SHP77 treated with DMSO at 0.1 percent for 48 hours (cell line): ENCODE data around the gene TMEM217.
A peak's percentile ranks its signal among the peaks of the same experiment; 100 is the strongest.

Source experiments
- DNase-seq: peaks from one replicate; lab custom pipeline; 2025; lab: John Stamatoyannopoulos, UW

The TMEM217 gene

GRCh38 chr6:37279366-37280134 lies 21.6 kb upstream of the TMEM217 start:
- DNase-seq: no peak

GRCh38 chr6:37277001-37277409 lies 19.1 kb upstream of the TMEM217 start:
- DNase-seq: no peak

GRCh38 chr6:37275350-37275749 lies 17.4 kb upstream of the TMEM217 start:
- DNase-seq: no peak

- no peak for DNase-seq
Observed at GRCh38 chr6:37273690-37274089, 15.7 kb upstream of the TMEM217 start.

GRCh38 chr6:37272834-37273566 lies 15.1 kb upstream of the TMEM217 start:
- no peak for DNase-seq

- no peak for DNase-seq
Observed at GRCh38 chr6:37269105-37269504, 11.2 kb upstream of the TMEM217 start.

GRCh38 chr6:37265860-37266259 lies 7.9 kb upstream of the TMEM217 start:
- DNase-seq: no peak

GRCh38 chr6:37265001-37265400 lies 7.1 kb upstream of the TMEM217 start:
- no peak for DNase-seq

GRCh38 chr6:37262446-37263026 lies 4.6 kb upstream of the TMEM217 start:
- no peak for DNase-seq

GRCh38 chr6:37261198-37261597 lies 3.3 kb upstream of the TMEM217 start:
- DNase-seq: no peak

- DNase-seq: no peak
Observed at GRCh38 chr6:37260444-37260843, 2.5 kb upstream of the TMEM217 start.

- DNase-seq: no peak
Observed at GRCh38 chr6:37260040-37260439, 2.1 kb upstream of the TMEM217 start.

- DNase-seq: no peak
Observed at GRCh38 chr6:37259191-37259590, 1.2 kb upstream of the TMEM217 start.

GRCh38 chr6:37258405-37259105 lies 611 bp upstream of the TMEM217 start:
- DNase-seq: no peak

- DNase-seq: no peak
Observed at GRCh38 chr6:37257320-37257633, 667 bp downstream of the TMEM217 start.

- DNase-seq: no peak
Observed at GRCh38 chr6:37256692-37257319, 1.1 kb downstream of the TMEM217 start.

- DNase-seq: no peak
Observed at GRCh38 chr6:37254881-37255280, 3.1 kb downstream of the TMEM217 start.

- DNase-seq: no peak
Observed at GRCh38 chr6:37253486-37254007, 4.4 kb downstream of the TMEM217 start.

- no peak for DNase-seq
Observed at GRCh38 chr6:37251211-37251780, 6.6 kb downstream of the TMEM217 start.

GRCh38 chr6:37244430-37245310 lies 13.3 kb downstream of the TMEM217 start:
- DNase-seq: peak; percentile 99
